Nephron progenitor cell (in vitro differentiated cells): ENCODE data around the gene HEATR5B.

ENCODE experiments used
- DNase-seq: peaks from one replicate; pipeline ENCODE4 v3.0.0; 2021
- H3K27ac Mint-ChIP-seq: 2 replicates; pipeline ENCODE4 v1.8.0; 2021; ENCODE audit warnings: mild to moderate bottlenecking, moderate library complexity, mixed read lengths
- H3K27me3 Mint-ChIP-seq: 2 replicates; pipeline ENCODE4 v1.8.0; 2021; ENCODE audit warnings: mild to moderate bottlenecking, low read depth, mixed read lengths; ENCODE audit not compliant: poor library complexity
- H3K36me3 Mint-ChIP-seq: 2 replicates; pipeline ENCODE4 v1.8.0; 2021; ENCODE audit warnings: low read depth, mixed read lengths
- H3K4me1 Mint-ChIP-seq: 2 replicates; pipeline ENCODE4 v1.8.0; 2021; ENCODE audit warnings: mixed read lengths
- H3K4me3 Mint-ChIP-seq: 2 replicates; pipeline ENCODE4 v1.8.0; 2021; ENCODE audit warnings: mild to moderate bottlenecking, moderate library complexity, mixed read lengths
- H3K9me3 Mint-ChIP-seq: 2 replicates; pipeline ENCODE4 v1.8.0; 2021; ENCODE audit warnings: mild to moderate bottlenecking, moderate library complexity, mixed read lengths
- CTCF ChIP-seq: fragments of 200-600 bp; sonication (generic); IDR thresholded peaks from 2 replicates; pipeline ENCODE4 v1.5.0; 2021; ENCODE audit warnings: antibody characterized with exemption

Gene HEATR5B

GRCh38 chr2:37026050-37026449, 58.1 kb downstream of the HEATR5B start:
- no peak for DNase-seq
- no peaks in the 10 kb centered on the region for H3K9me3 Mint-ChIP-seq
- H3K4me3 Mint-ChIP-seq = no peak overlapping the region
- H3K27ac Mint-ChIP-seq = no peak overlapping the region
- H3K36me3 Mint-ChIP-seq = peaks cover 62% of the 10 kb centered on the region
- H3K4me1 Mint-ChIP-seq = peaks cover 22% of the 10 kb centered on the region
- TF ChIP-seq CTCF = peak; percentile 8
- no peaks in the 10 kb centered on the region for H3K27me3 Mint-ChIP-seq

- H3K27me3 Mint-ChIP-seq = no peaks in the 10 kb centered on the region
- H3K4me1 Mint-ChIP-seq = no peaks in the 10 kb centered on the region
- H3K4me3 Mint-ChIP-seq = no peak overlapping the region
- H3K36me3 Mint-ChIP-seq = peaks cover 65% of the 10 kb centered on the region
- TF ChIP-seq CTCF = no peak
- no peak for DNase-seq
- peak overlapping the region; percentile 33 for H3K27ac Mint-ChIP-seq
- no peaks in the 10 kb centered on the region for H3K9me3 Mint-ChIP-seq
These were observed 63.0 kb downstream of the HEATR5B start for GRCh38 chr2:37020887-37021796.

- Mint-ChIP-seq H3K4me3 (no peak overlapping the region), H3K27me3 (no peaks in the 10 kb centered on the region), H3K9me3 (no peaks in the 10 kb centered on the region), H3K36me3 (peaks cover 62% of the 10 kb centered on the region), H3K27ac (no peak overlapping the region), H3K4me1 (no peaks in the 10 kb centered on the region)
- no peak for TF ChIP-seq CTCF
- DNase-seq = no peak
These were observed 63.8 kb downstream of the HEATR5B start for GRCh38 chr2:37020212-37020886.

GRCh38 chr2:37013315-37013641, 70.9 kb downstream of the HEATR5B start:
- no peak for DNase-seq
- Mint-ChIP-seq H3K4me3 (no peak overlapping the region), H3K27me3 (no peaks in the 10 kb centered on the region), H3K4me1 (no peaks in the 10 kb centered on the region), H3K9me3 (no peaks in the 10 kb centered on the region), H3K36me3 (peaks cover 44% of the 10 kb centered on the region), H3K27ac (no peak overlapping the region)
- no peak for TF ChIP-seq CTCF

- TF ChIP-seq CTCF = no peak
- Mint-ChIP-seq H3K27ac (no peak overlapping the region), H3K4me1 (no peaks in the 10 kb centered on the region), H3K36me3 (peaks cover 37% of the 10 kb centered on the region), H3K9me3 (no peaks in the 10 kb centered on the region), H3K27me3 (no peaks in the 10 kb centered on the region), H3K4me3 (no peak overlapping the region)
- DNase-seq = no peak
These were observed 73.0 kb downstream of the HEATR5B start for GRCh38 chr2:37011130-37011529.
